Rectal smooth muscle tissue (tissue), 1 donor: ENCODE data around the gene LGI2.
A peak's percentile ranks its signal among the peaks of the same experiment; 100 is the strongest.

ENCODE experiments used
- H3K27ac ChIP-seq: one replicate; pipeline ENCODE4 v1.7.0; 2013; ENCODE audit warnings: low read depth, low read length, inconsistent platforms
- H3K27me3 ChIP-seq: one replicate; pipeline ENCODE4 v1.7.0; 2013; ENCODE audit warnings: low read length; ENCODE audit not compliant: control insufficient read depth, insufficient read depth
- H3K36me3 ChIP-seq: one replicate; pipeline ENCODE4 v1.7.0; 2013; ENCODE audit warnings: low read length; ENCODE audit not compliant: control insufficient read depth, insufficient read depth
- H3K4me1 ChIP-seq: one replicate; pipeline ENCODE4 v1.7.0; 2013; ENCODE audit warnings: low read length; ENCODE audit not compliant: control insufficient read depth, insufficient read depth
- H3K4me3 ChIP-seq: one replicate; pipeline ENCODE4 v1.7.0; 2013; ENCODE audit warnings: low read length
- H3K9ac ChIP-seq: one replicate; pipeline ENCODE4 v1.7.0; 2013; ENCODE audit warnings: low read length

LGI2 gene

DNA sequence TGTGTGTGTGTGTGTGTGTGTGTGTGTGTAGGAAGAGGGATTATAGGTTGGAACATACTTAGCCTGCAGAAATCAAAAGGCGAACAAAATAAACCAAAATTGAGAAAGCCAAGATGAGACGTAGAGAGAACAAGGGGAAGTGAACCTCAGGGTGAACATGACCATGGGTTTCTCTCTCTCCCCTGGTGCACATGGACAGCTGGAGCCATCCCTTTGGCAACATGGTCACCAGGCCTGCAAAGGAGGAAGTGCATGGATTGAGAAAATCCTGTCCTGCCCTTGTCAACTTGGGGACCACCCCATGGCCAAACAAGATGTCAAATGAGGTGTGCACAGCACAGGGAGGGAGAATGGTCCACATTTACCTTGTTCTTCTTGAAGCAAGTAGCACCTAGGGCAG is 23.1 kb downstream of the LGI2 start:
- Histone ChIP-seq H3K9ac (no peak overlapping the region), H3K4me3 (no peak overlapping the region), H3K27ac (no peak overlapping the region)

DNA sequence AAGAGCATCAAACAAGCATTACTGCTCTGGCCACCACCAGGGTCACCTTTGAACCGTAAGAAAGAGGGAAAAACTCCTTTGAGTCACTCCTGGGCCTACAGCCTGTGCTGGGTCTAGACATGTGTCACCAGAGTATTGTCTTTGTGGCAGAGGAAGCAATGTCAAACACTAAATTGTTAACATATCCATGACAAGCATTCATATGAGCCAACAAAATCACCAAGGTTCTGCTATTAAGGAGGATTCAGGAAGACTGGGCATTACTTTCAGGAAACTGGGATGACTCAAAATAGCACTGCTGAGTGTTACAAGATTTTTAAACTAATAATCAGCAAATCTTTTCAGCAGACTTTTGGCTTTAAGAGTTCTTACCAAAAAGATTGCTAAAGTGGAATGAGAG is 28.1 kb downstream of the LGI2 start:
- H3K4me3 ChIP-seq: no peak overlapping the region
- H3K27ac ChIP-seq: no peak overlapping the region
- H3K27me3 ChIP-seq: no peaks in the 10 kb centered on the region
- H3K36me3 ChIP-seq: no peaks in the 10 kb centered on the region
- peaks cover 17% of the 10 kb centered on the region for H3K4me1 ChIP-seq
- no peak overlapping the region for H3K9ac ChIP-seq

More for the DNA sequence above, 23.1 kb downstream of the LGI2 start:
- H3K36me3 ChIP-seq: no peaks in the 10 kb centered on the region
- no peaks in the 10 kb centered on the region for H3K27me3 ChIP-seq
- H3K4me1 ChIP-seq: no peaks in the 10 kb centered on the region

DNA sequence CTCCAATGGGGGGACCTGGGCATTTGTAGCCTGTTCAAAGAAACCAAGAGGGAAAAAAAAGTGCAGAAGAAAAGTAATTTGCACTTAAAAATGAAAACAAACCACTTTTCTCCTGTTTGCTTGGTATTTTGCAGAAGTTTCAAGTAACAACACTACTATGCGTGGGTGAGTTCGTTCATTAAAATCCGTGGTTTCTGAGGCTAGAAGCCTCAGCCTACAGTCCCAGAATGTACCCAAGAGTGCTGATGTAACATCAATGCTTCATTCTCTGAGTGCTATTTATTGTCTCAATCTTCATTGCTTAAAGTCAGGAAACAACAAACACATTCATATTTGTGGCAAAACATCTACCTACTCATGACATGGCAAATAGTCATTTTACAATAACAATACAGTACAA is 29.2 kb downstream of the LGI2 start:
- H3K9ac ChIP-seq: no peak overlapping the region
- no peak overlapping the region for H3K4me3 ChIP-seq
- H3K4me1 ChIP-seq: peaks cover 17% of the 10 kb centered on the region
- no peaks in the 10 kb centered on the region for H3K27me3 ChIP-seq
- no peak overlapping the region for H3K27ac ChIP-seq
- no peaks in the 10 kb centered on the region for H3K36me3 ChIP-seq

DNA sequence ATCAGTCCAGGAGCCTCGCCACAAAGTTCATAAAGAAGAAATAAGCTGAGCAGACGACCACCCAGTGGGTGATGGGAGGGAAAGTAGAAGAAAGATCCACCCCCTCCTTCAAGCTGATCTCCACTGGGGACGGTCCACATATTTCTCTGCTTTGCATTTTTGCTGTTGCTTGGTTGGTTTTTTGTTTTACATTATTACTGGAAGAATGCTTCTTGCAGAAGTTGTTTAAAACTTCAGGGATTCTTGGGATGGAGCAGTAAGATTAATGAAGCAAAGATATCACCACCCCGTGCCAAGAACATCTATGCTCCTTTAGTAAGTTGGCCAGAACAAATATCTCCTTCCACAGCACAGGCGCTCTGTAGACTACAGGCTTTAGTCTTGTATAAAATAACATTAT is 30.1 kb downstream of the LGI2 start:
- H3K4me1 ChIP-seq: peaks cover 17% of the 10 kb centered on the region
- H3K27me3 ChIP-seq: no peaks in the 10 kb centered on the region
- no peak overlapping the region for H3K9ac ChIP-seq
- no peaks in the 10 kb centered on the region for H3K36me3 ChIP-seq
- H3K27ac ChIP-seq: peak overlapping the region; percentile 68
- no peak overlapping the region for H3K4me3 ChIP-seq

DNA sequence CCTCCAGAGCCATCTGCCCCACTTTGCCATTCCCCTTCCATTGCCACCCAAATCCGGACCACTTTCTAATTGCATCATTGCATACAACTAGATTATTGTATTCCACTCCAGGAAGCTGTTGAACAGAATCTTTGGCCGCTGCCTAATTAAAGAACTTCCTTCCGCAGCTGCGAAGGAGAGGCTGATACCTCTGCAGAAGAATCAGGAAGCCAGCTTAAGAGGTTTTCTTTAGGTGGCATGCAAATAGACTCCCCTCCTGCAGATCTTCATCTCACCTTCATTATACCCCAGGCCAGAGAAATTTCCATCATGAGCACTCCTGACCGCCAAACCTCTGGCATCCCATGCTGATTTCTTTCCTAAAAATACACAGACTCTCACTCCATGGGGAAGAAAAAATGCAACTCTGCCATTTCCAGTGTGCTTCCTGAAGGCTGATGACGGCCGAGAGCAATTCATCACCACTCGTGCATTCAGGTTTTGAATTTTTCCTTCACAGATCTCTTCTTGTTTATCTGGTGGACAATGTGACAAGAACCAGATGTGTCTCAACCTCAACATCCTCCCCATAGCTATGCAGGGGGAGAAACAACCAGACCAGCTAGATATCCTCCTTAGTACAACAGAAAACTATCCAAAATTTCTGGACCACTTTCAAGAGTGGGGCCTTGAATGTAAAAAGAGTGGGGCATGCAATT is 31.2 kb downstream of the LGI2 start:
- no peaks in the 10 kb centered on the region for H3K27me3 ChIP-seq
- H3K36me3 ChIP-seq: no peaks in the 10 kb centered on the region
- peaks cover 17% of the 10 kb centered on the region for H3K4me1 ChIP-seq
- H3K4me3 ChIP-seq: no peak overlapping the region
- peak overlapping the region; percentile 12 for H3K27ac ChIP-seq
- no peak overlapping the region for H3K9ac ChIP-seq

DNA sequence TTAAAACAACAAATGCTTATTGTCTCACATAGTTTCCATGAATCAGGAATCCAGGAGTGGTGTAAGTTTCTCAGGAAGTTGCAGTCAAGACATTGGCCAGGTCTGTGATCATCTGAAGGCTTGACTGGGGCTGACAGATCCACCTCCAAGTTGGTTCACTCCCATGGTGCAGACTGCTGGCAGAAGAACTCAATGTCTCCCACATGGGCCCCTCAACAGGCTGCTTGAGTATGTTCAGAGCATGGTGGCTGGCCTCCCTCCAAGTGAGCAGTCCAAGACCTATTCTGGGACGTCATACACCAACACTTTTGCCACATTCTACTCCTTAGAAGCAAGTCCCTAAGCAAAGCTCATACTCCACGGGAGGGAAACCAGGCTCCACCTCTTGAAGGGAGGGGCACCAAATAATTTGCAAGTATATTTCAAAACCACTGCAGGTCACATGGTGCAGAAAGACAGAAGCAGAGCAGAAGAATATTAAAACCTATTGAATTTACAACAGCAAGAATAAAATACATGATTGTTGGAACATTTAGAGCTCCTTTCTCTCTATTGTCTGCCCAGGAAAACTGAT is 35.3 kb downstream of the LGI2 start:
- H3K27ac ChIP-seq: no peak overlapping the region
- H3K36me3 ChIP-seq: no peaks in the 10 kb centered on the region
- H3K4me3 ChIP-seq: no peak overlapping the region
- no peak overlapping the region for H3K9ac ChIP-seq
- no peaks in the 10 kb centered on the region for H3K27me3 ChIP-seq
- peaks cover 16% of the 10 kb centered on the region for H3K4me1 ChIP-seq

DNA sequence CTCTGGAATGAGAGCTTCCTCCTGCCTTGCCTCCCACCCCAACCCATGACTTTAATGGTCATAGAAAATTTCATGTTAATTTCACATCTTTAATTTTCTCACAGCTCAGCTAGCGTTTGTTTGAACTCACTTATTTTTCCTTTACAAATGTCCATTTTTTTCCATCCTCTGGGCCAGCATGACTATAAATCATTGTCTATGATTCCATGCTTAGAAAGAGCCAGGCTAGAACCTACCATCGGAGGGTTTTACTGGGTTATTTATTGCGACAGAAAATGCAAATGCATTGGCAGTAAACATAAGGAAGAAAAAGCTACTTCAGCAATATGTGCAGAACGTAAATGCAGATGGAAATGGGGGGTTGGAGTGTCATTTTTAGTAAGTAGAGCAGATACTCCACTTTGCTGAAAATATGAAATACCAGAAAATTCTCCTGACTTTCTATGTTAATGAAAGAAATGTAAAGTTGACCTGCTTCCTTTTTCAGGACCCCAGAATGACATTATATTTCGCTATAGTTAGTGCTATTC is 37.1 kb downstream of the LGI2 start:
- Histone ChIP-seq H3K4me1 (peaks cover 3% of the 10 kb centered on the region), H3K36me3 (no peaks in the 10 kb centered on the region), H3K9ac (no peak overlapping the region), H3K27ac (no peak overlapping the region), H3K27me3 (no peaks in the 10 kb centered on the region), H3K4me3 (no peak overlapping the region)

DNA sequence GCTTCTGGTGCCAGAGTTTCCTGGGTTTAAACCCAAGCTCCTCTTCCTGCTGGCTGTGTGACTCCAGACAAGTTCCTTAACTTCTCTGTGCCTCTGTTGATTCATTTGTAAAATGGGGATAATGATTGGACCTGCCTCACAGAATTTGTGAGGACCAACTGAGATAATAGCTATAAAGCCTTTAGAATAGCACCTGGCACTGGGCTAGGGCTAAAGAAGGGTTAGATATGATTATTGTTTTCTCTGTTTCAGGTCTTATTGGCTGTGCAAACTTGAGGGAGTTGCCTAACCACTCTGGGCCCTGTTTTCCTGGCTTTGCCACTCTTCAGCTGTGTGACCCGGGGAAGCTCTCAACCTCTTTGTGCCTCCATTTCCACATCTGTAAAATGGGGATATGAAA is 37.8 kb downstream of the LGI2 start:
- H3K4me3 ChIP-seq: no peak overlapping the region
- H3K36me3 ChIP-seq: no peaks in the 10 kb centered on the region
- no peak overlapping the region for H3K27ac ChIP-seq
- no peak overlapping the region for H3K9ac ChIP-seq
- H3K4me1 ChIP-seq: peaks cover 3% of the 10 kb centered on the region
- no peaks in the 10 kb centered on the region for H3K27me3 ChIP-seq

DNA sequence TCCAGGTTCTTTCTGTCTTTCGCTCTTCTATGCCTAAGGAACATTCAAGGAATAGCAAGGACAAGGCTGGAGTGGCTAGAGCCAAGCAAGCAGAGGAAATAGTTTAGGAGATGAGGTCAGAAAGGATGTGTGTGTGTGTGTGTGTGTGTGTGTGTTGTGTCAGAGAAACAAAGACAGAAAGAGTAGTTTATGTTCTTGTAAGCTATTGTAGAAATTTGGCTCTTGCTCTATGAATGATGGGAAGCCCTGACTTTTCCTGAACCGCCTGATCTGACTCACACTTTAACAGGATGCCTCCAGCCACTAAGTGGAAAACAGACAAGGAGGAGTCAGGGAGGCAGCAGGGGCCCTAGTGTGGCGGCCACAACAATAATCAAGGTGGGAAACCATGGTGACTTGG is 39.7 kb downstream of the LGI2 start:
- no peaks in the 10 kb centered on the region for H3K27me3 ChIP-seq
- no peak overlapping the region for H3K4me3 ChIP-seq
- peaks cover 3% of the 10 kb centered on the region for H3K4me1 ChIP-seq
- no peak overlapping the region for H3K27ac ChIP-seq
- H3K9ac ChIP-seq: no peak overlapping the region
- H3K36me3 ChIP-seq: no peaks in the 10 kb centered on the region

DNA sequence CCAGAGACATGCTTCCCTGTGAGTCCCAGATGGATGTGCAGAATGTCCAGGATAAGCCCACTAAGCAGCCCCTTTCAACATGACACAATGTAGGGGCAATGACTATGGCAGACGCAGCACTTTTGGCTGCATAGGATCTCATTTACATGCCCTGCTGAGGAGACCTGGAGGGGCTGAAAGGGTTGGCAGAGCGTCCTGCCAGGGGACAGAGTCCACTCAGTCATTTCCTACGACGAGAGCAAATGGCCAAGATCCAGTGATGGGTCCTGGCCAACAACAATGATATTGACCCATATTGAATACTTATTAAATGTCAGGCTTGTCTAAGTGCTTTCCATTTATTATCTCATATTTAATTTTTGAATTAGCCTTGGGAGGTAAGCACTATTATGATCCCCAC is 41.4 kb downstream of the LGI2 start:
- no peak overlapping the region for H3K4me3 ChIP-seq
- H3K27me3 ChIP-seq: no peaks in the 10 kb centered on the region
- no peak overlapping the region for H3K27ac ChIP-seq
- H3K9ac ChIP-seq: no peak overlapping the region
- no peaks in the 10 kb centered on the region for H3K36me3 ChIP-seq
- peaks cover 3% of the 10 kb centered on the region for H3K4me1 ChIP-seq

DNA sequence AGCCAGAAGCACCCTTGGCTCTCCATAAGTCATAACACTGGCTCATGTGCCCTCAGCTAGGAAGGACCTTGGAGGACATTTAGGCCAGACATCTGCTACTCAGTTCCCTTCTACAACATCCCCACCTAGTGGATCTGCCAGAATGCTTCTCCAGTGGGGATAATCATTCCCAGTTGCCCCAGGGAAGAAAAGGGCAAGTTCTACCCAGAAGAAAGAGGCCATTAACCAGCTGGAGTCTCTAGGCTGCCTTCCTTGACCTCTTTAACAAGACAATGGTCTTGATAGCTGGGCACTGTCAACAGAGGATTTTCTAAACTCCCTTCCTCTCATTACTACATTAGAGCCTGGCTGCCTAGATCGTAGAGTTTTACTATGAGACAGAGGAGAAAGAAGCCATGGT is 42.0 kb downstream of the LGI2 start:
- Histone ChIP-seq H3K9ac (no peak overlapping the region), H3K4me1 (peaks cover 3% of the 10 kb centered on the region), H3K36me3 (no peaks in the 10 kb centered on the region), H3K4me3 (no peak overlapping the region), H3K27me3 (no peaks in the 10 kb centered on the region), H3K27ac (no peak overlapping the region)

DNA sequence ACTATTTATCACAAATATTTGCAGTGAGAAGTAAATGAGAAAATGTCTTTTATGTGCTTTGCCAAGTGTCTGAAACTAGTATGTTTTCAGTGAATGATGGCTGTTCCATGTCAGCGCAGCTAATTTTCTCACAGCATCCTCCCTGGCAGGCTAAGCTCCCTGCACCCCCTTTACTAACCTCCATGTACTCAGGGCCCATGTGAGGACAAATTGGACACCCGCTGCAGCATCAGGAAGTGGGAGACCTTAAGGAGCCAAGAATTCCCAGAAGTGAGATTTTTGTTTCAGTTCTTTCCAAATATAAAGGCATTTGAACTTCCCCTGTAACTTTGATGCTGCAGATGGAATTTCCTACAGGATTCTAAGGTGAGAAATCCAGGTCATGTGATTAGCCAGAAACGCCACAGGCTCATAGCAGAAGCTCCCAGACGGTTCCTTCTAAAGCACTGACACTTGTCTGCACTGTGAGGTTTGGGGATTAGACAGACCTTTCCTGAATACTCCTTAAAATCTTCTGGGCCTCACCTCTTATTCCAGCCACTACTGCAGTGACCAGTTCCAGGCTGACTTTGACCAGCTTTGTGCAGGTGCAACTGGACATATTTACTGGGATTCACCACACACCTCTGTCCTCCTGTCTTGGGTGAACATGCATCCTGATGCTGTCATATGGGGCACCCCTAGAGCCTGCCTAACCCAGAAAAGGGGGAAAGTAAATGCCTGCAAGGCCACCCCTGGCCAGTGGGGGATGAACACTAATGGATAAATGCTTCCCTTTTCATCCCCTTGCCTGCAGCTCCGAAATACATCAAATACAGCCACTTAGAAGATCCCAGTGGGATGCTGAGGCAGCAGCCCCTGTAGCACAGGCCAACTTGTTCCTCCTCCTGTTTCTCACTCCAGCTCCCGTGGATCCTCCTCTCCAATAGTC is 45.9 kb downstream of the LGI2 start:
- Histone ChIP-seq H3K9ac (no peak overlapping the region), H3K36me3 (no peaks in the 10 kb centered on the region), H3K4me1 (no peaks in the 10 kb centered on the region), H3K27me3 (no peaks in the 10 kb centered on the region), H3K4me3 (no peak overlapping the region), H3K27ac (no peak overlapping the region)
